ENCODE data around the gene AIFM3. TPM values are rescaled to one million over a fixed set of nuclear protein-coding genes. Genes with fewer than 3 reads are reported as not detected.

AIFM3 gene
- polyA plus RNA-seq, 1 experiment = 0.28 TPM

GRCh38 chr22:20987375-20987774 lies 20.3 kb downstream of the AIFM3 start:
- no peak overlapping the region for H3K4me3 ChIP-seq (ENCODE audit: low read depth, low read length)
- DNase-seq (ENCODE audit: low read depth) = no peak
- ChIA-PET POLR2A (no interaction called here), CTCF (interaction anchor here (0.6 kb wide), 1 partner anchor 12 kb away, joined by 3 read pairs; no protein-coding TSS in a partner anchor)
- H3K36me3 ChIP-seq (ENCODE audit: control insufficient read depth, insufficient read depth, low read length) = peaks cover 27% of the 10 kb centered on the region
- H3K27me3 ChIP-seq (ENCODE audit: control insufficient read depth, insufficient read depth, low read length) = no peaks in the 10 kb centered on the region
- no peak for TF ChIP-seq CTCF (IDR thresholded peaks at IDR 0.05; ENCODE audit: insufficient read depth, low read depth, low read length)

GRCh38 chr22:20988573-20989322 lies 21.7 kb downstream of the AIFM3 start:
- DNase-seq (ENCODE audit: low read depth) = no peak
- H3K4me3 ChIP-seq (ENCODE audit: low read depth, low read length) = no peak overlapping the region
- ChIA-PET POLR2A (no interaction called here), CTCF (interaction anchor here (0.6 to 1.7 kb wide), 3 partner anchors 103 to 178 kb away, joined by 3 to 4 read pairs (median 3); no protein-coding TSS in a partner anchor)
- H3K27me3 ChIP-seq (ENCODE audit: control insufficient read depth, insufficient read depth, low read length) = no peaks in the 10 kb centered on the region
- H3K36me3 ChIP-seq (ENCODE audit: control insufficient read depth, insufficient read depth, low read length) = peaks cover 34% of the 10 kb centered on the region
- TF ChIP-seq CTCF (IDR thresholded peaks at IDR 0.05; ENCODE audit: insufficient read depth, low read depth, low read length) = no peak

GRCh38 chr22:20989323-20990138 lies 22.5 kb downstream of the AIFM3 start:
- POLR2A ChIA-PET = no interaction called here
- no peak for DNase-seq (ENCODE audit: low read depth)
- CTCF ChIA-PET = interaction anchor here (1.2 to 2.1 kb wide), 4 partner anchors 8 to 114 kb away, joined by 3 to 5 read pairs (median 4); partner anchors contain the start of gene LZTR1
- Histone ChIP-seq H3K4me3 (ENCODE audit: low read depth, low read length) (no peak overlapping the region), H3K36me3 (ENCODE audit: control insufficient read depth, insufficient read depth, low read length) (peaks cover 36% of the 10 kb centered on the region), H3K27me3 (ENCODE audit: control insufficient read depth, insufficient read depth, low read length) (no peaks in the 10 kb centered on the region)
- TF ChIP-seq CTCF (IDR thresholded peaks at IDR 0.05; ENCODE audit: insufficient read depth, low read depth, low read length) = no peak

GRCh38 chr22:20990184-20991180 lies 23.4 kb downstream of the AIFM3 start:
- CTCF ChIA-PET = interaction anchor here (1.2 to 2.1 kb wide), 5 partner anchors 9 to 113 kb away, joined by 3 to 5 read pairs (median 4); partner anchors contain the start of gene LZTR1
- POLR2A ChIA-PET = no interaction called here
- peaks cover 35% of the 10 kb centered on the region for H3K36me3 ChIP-seq (ENCODE audit: control insufficient read depth, insufficient read depth, low read length)

More at GRCh38 chr22:20990184-20991180, 23.4 kb downstream of the AIFM3 start:
- no peak for TF ChIP-seq CTCF (IDR thresholded peaks at IDR 0.05; ENCODE audit: insufficient read depth, low read depth, low read length)
- H3K4me3 ChIP-seq (ENCODE audit: low read depth, low read length) = no peak overlapping the region
- no peaks in the 10 kb centered on the region for H3K27me3 ChIP-seq (ENCODE audit: control insufficient read depth, insufficient read depth, low read length)
- no peak for DNase-seq (ENCODE audit: low read depth)
